ENCODE measurements around the gene YOD1.

Gene YOD1

GRCh38 chr1:207009945-207010344 lies 41.1 kb downstream of the YOD1 start:
- TF ChIP-seq POLR2AphosphoS5 (IDR thresholded peaks at IDR 0.05; ENCODE audit: low read depth) (no peak), REST (IDR thresholded peaks at IDR 0.05; ENCODE audit: insufficient replicate concordance, low read depth) (no peak), SPI1 (IDR thresholded peaks at IDR 0.05; ENCODE audit: borderline replicate concordance, low read depth) (no peak), GABPA (IDR thresholded peaks at IDR 0.05; ENCODE audit: low read depth) (no peak)
- TF ChIP-seq, protein P1, sequence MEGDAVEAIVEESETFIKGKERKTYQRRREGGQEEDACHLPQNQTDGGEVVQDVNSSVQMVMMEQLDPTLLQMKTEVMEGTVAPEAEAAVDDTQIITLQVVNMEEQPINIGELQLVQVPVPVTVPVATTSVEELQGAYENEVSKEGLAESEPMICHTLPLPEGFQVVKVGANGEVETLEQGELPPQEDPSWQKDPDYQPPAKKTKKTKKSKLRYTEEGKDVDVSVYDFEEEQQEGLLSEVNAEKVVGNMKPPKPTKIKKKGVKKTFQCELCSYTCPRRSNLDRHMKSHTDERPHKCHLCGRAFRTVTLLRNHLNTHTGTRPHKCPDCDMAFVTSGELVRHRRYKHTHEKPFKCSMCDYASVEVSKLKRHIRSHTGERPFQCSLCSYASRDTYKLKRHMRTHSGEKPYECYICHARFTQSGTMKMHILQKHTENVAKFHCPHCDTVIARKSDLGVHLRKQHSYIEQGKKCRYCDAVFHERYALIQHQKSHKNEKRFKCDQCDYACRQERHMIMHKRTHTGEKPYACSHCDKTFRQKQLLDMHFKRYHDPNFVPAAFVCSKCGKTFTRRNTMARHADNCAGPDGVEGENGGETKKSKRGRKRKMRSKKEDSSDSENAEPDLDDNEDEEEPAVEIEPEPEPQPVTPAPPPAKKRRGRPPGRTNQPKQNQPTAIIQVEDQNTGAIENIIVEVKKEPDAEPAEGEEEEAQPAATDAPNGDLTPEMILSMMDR (IDR thresholded peaks at IDR 0.05; ENCODE audit: insufficient read depth, low read length): no peak
- Histone ChIP-seq H3K27ac (replicated peaks) (no peak overlapping the region), H3K4me3 (replicated peaks; ENCODE audit: insufficient read depth, low read length) (no peak overlapping the region), H3K27me3 (ENCODE audit: insufficient read depth, poor library complexity, severe bottlenecking) (no peaks in the 10 kb centered on the region)
- DNase-seq (ENCODE audit: low read depth in 1 of 2, low spot score in 1 of 2): no peak

GRCh38 chr1:207009182-207009850 lies 41.7 kb downstream of the YOD1 start:
- no peak overlapping the region for H3K4me3 ChIP-seq (replicated peaks; ENCODE audit: insufficient read depth, low read length)
- no peaks in the 10 kb centered on the region for H3K27me3 ChIP-seq (ENCODE audit: insufficient read depth, poor library complexity, severe bottlenecking)
- TF ChIP-seq POLR2AphosphoS5 (IDR thresholded peaks at IDR 0.05; ENCODE audit: low read depth): no peak
- TF ChIP-seq, protein P1 (IDR thresholded peaks at IDR 0.05; ENCODE audit: insufficient read depth, low read length): no peak
- no peak for TF ChIP-seq REST (IDR thresholded peaks at IDR 0.05; ENCODE audit: insufficient replicate concordance, low read depth)
- TF ChIP-seq GABPA (IDR thresholded peaks at IDR 0.05; ENCODE audit: low read depth): no peak
- no peak for TF ChIP-seq SPI1 (IDR thresholded peaks at IDR 0.05; ENCODE audit: borderline replicate concordance, low read depth)
- DNase-seq (ENCODE audit: low read depth in 1 of 2, low spot score in 1 of 2): no peak
- no peak overlapping the region for H3K27ac ChIP-seq (replicated peaks)

DNA sequence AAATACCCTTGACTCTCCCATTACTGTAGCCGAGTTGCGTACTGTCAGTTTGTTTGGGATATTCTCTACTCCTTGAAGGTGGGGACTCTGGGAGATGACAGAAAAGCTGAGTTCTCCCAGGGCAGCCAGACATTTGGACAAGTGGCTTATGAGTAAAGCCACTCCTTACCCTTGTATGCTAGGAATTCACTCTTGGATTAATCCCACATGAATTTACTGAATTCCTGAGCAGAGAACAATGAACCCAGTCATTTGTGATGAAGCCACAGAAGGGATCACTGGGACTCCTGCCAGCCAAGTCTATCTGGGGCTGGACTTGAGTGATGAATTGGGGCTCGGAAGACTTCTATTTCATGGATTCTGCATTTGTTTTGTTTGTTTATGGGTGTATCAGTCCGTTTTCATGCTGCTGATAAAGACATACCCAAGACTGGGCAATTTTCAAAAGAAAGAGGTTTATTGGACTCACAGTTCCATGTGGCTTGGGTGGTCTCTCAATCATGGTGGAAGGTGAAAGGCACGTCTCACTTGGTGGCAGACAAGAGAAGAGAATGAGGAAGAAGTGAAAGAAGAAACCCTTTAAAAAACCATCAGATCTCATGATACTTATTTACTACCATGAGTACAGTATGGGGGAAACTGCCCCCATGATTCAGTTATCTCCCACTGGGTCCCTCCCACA lies 43.5 kb downstream of the YOD1 start:
- TF ChIP-seq, protein P1 (IDR thresholded peaks at IDR 0.05; ENCODE audit: insufficient read depth, low read length): no peak
- TF ChIP-seq GABPA (IDR thresholded peaks at IDR 0.05; ENCODE audit: low read depth) (no peak), REST (IDR thresholded peaks at IDR 0.05; ENCODE audit: insufficient replicate concordance, low read depth) (no peak), POLR2AphosphoS5 (IDR thresholded peaks at IDR 0.05; ENCODE audit: low read depth) (no peak), SPI1 (IDR thresholded peaks at IDR 0.05; ENCODE audit: borderline replicate concordance, low read depth) (no peak)
- no peak overlapping the region for H3K4me3 ChIP-seq (replicated peaks; ENCODE audit: insufficient read depth, low read length)
- no peak overlapping the region for H3K27ac ChIP-seq (replicated peaks)
- no peak for DNase-seq (ENCODE audit: low read depth in 1 of 2, low spot score in 1 of 2)
- no peaks in the 10 kb centered on the region for H3K27me3 ChIP-seq (ENCODE audit: insufficient read depth, poor library complexity, severe bottlenecking)
